Osteocyte (in vitro differentiated cells): ENCODE data around the gene SLC35A1. TPM values are rescaled to one million over a fixed set of nuclear protein-coding genes. Genes with fewer than 3 reads are reported as not detected.

ENCODE experiments used
- DNase-seq: peaks from one replicate; pipeline ENCODE4 v3.0.0; 2021; ENCODE audit warnings: mixed read lengths; ENCODE audit not compliant: unreplicated experiment; ENCODE audit errors: extremely low spot score
- H3K27ac Mint-ChIP-seq: one replicate; pipeline ENCODE4 v1.8.0; 2021; ENCODE audit warnings: mild to moderate bottlenecking, mixed read lengths; ENCODE audit not compliant: unreplicated experiment
- H3K27me3 Mint-ChIP-seq: one replicate; pipeline ENCODE4 v1.8.0; 2021; ENCODE audit warnings: mixed read lengths; ENCODE audit not compliant: unreplicated experiment
- H3K36me3 Mint-ChIP-seq: one replicate; pipeline ENCODE4 v1.8.0; 2021; ENCODE audit warnings: mixed read lengths; ENCODE audit not compliant: unreplicated experiment
- H3K4me1 Mint-ChIP-seq: one replicate; pipeline ENCODE4 v1.8.0; 2021; ENCODE audit warnings: mixed read lengths; ENCODE audit not compliant: unreplicated experiment
- H3K4me3 Mint-ChIP-seq: one replicate; pipeline ENCODE4 v1.8.0; 2021; ENCODE audit warnings: mild to moderate bottlenecking, moderate library complexity, mixed read lengths; ENCODE audit not compliant: unreplicated experiment
- H3K9me3 Mint-ChIP-seq: one replicate; pipeline ENCODE4 v1.8.0; 2021; ENCODE audit warnings: mixed read lengths; ENCODE audit not compliant: unreplicated experiment
- total RNA-seq: library from RNA; stranded (reverse); gene quantifications from 2 replicates; pipeline ENCODE4 v1.2.1, GENCODE V29; 2021
- TF ChIP-seq, protein P1 (sequence below): fragments of 200-600 bp; sonication (generic); IDR thresholded peaks from 2 replicates; pipeline ENCODE4 v1.5.0; 2021; ENCODE audit warnings: antibody characterized with exemption, mild to moderate bottlenecking, moderate library complexity

SLC35A1 gene
- total RNA-seq, 1 donor from 2014 or later: 17.2 TPM

DNA sequence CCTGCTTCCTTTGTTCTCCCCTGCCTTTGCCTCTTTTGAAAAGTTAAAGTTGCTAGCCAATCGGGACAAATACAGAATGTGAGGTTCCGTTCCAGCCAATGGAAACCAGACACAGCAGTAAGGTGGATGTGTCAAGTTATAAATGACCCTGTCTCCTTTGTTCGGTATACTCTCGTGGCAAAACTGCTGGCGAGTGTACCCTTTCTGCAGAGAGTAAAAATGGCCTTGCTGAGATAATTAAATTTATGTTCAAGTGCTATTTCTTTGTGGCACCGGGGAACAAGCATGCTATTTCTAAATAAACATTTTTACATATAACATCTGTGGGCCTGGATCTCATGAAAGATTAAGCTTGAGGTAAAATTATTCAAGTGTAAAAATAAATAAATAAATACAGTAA is 66.8 kb downstream of the SLC35A1 start:
- no peak for DNase-seq
- peaks cover 48% of the 10 kb centered on the region for H3K36me3 Mint-ChIP-seq
- no peak overlapping the region for H3K27ac Mint-ChIP-seq
- H3K9me3 Mint-ChIP-seq: peaks cover 4% of the 10 kb centered on the region
- H3K27me3 Mint-ChIP-seq: no peaks in the 10 kb centered on the region
- TF ChIP-seq, protein P1, sequence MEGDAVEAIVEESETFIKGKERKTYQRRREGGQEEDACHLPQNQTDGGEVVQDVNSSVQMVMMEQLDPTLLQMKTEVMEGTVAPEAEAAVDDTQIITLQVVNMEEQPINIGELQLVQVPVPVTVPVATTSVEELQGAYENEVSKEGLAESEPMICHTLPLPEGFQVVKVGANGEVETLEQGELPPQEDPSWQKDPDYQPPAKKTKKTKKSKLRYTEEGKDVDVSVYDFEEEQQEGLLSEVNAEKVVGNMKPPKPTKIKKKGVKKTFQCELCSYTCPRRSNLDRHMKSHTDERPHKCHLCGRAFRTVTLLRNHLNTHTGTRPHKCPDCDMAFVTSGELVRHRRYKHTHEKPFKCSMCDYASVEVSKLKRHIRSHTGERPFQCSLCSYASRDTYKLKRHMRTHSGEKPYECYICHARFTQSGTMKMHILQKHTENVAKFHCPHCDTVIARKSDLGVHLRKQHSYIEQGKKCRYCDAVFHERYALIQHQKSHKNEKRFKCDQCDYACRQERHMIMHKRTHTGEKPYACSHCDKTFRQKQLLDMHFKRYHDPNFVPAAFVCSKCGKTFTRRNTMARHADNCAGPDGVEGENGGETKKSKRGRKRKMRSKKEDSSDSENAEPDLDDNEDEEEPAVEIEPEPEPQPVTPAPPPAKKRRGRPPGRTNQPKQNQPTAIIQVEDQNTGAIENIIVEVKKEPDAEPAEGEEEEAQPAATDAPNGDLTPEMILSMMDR: no peak
- peaks cover 4% of the 10 kb centered on the region for H3K4me1 Mint-ChIP-seq
- H3K4me3 Mint-ChIP-seq: no peak overlapping the region

DNA sequence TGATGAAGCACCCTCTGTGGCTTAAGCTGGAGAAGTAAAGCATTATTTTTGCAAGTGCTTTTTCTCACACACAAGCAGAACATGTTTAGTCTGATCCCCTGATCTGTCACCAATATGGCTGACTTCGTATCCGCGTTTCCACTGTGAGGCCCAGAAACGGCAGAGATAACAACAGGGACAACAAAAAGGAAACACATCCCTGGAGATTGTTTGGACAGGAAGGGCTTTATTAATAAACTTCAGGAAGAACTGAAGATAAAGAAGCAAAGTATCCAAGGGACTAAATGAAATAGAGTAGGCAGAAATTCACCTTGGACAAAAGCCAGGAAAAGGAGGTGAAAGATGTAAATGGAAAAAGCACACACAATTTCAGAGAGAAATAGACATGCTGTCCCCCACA is 67.8 kb downstream of the SLC35A1 start:
- no peak overlapping the region for H3K27ac Mint-ChIP-seq
- H3K4me3 Mint-ChIP-seq: no peak overlapping the region
- H3K36me3 Mint-ChIP-seq: peaks cover 49% of the 10 kb centered on the region
- H3K9me3 Mint-ChIP-seq: peaks cover 4% of the 10 kb centered on the region
- H3K27me3 Mint-ChIP-seq: no peaks in the 10 kb centered on the region
- peaks cover 4% of the 10 kb centered on the region for H3K4me1 Mint-ChIP-seq
- TF ChIP-seq, protein P1: no peak
- DNase-seq: no peak

DNA sequence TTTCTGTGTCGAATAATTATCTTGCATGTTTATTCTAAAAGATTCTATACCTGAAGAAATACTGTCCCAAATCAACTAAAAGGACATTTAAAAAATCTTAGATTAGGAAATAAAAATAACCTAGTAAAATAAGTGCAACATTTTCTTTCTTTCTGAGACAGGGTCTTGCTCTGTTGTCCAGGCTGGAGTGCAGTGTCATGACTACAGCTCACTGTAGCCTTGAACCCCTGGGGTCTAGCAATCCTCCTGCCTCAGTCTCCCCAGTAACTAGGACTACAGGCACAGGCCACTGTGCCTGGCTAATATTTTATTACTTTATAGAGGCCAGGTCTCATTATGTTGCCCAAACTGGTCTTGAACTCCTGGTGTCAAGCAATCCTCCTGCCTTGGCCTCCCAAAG is 68.3 kb downstream of the SLC35A1 start:
- Mint-ChIP-seq H3K27me3 (no peaks in the 10 kb centered on the region), H3K36me3 (peaks cover 50% of the 10 kb centered on the region), H3K4me3 (no peak overlapping the region), H3K4me1 (peaks cover 4% of the 10 kb centered on the region), H3K9me3 (peaks cover 4% of the 10 kb centered on the region), H3K27ac (no peak overlapping the region)
- TF ChIP-seq, protein P1: no peak
- no peak for DNase-seq

DNA sequence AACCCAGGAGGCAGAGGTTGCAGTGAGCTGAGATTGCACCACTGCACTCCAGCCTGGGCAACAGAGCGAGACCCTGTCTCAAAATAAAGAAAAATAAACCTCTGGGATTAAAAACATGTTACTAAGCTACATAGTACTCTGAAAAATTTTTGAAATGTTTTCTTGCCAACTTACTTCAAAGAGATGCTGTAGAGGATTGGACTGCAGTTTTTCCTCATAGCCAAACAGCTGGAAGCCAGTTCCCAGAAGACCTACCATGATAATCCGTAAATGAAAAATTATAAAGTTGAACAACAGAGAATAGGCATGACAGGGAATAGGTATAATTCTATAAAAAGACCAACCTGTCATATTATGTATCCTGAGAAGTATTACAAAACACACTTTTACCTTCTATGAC is 69.0 kb downstream of the SLC35A1 start:
- TF ChIP-seq, protein P1: no peak
- no peak overlapping the region for H3K27ac Mint-ChIP-seq
- H3K27me3 Mint-ChIP-seq: no peaks in the 10 kb centered on the region
- peaks cover 4% of the 10 kb centered on the region for H3K9me3 Mint-ChIP-seq
- H3K4me1 Mint-ChIP-seq: peaks cover 4% of the 10 kb centered on the region
- H3K36me3 Mint-ChIP-seq: peaks cover 51% of the 10 kb centered on the region
- no peak for DNase-seq
- H3K4me3 Mint-ChIP-seq: no peak overlapping the region

DNA sequence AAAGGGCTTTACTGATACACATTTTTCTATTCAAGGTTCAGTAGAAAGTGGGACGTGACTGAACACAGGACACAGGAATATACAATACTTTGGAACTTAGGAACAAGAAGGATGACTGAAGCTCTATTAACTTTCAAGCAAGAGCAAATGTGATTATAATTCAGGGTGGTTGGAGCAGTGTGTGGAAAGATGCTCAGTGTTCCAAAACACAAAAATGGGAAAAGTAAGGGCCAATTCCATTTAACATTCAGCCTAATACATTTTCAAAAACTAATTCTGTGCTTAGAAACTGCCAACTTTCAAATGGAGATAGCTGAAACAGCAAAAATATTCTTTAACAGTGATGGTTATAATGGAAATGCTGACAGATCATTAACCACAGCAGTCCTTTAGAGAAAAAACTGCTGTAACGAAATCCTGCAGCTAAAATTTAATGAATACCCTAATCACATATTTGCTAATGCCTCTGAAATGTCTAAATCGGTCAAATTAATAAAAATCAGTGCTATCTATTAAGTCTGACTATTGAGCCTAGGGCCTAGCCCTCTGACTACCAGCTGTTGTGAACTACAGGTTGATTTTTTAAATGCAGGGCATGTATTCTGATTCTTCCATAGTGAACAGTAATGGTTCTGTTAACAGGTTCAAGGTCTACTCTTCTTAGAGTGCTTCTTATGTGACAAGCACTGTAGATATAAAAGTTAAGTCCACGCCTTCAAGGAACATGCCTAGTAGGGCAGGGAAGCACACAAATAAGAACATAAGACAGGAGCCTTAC is 71.1 kb downstream of the SLC35A1 start:
- TF ChIP-seq, protein P1: no peak
- Mint-ChIP-seq H3K36me3 (peaks cover 54% of the 10 kb centered on the region), H3K27me3 (no peaks in the 10 kb centered on the region), H3K9me3 (peaks cover 4% of the 10 kb centered on the region), H3K4me1 (peaks cover 4% of the 10 kb centered on the region), H3K27ac (no peak overlapping the region), H3K4me3 (no peak overlapping the region)
- no peak for DNase-seq
